Body of pancreas (tissue), 2 donors: ENCODE data around the gene MICU1. TPM values are rescaled to one million over a fixed set of nuclear protein-coding genes. Genes with fewer than 3 reads are reported as not detected.

Experiments
- small RNA-seq: library from RNA; depleted of rRNA; stranded (forward); fragments of <200 nt; gene quantifications from one replicate; pipeline ENCODE3, GENCODE V24; 2016
- total RNA-seq, 2 donors: library from RNA; depleted of rRNA; stranded (reverse); fragments of >200 nt; gene quantifications; one replicate each; pipeline ENCODE4 v1.1.0, GENCODE V29; 2016

The MICU1 gene
- total RNA-seq, 2 donors from 2014 or later, result 14.0 to 23.1 TPM

Small RNAs within 50 kb of the gene (small RNA-seq; reads per million reads assigned to genes)
- not detected for gene AL513185.2
- gene HMGN2P34, result not detected
- gene RF00019, result not detected
- not detected for gene RN7SL840P
- not detected for gene RNU6-805P

Other genes starting within 250 kb of the MICU1 start
- gene MCU, start 66.1 kb upstream of the MICU1 start, total RNA-seq, result 10 to 100 TPM in 1 of 2 donors, 1 to 10 TPM in 1; 7.9 to 17.1 TPM